Liver (tissue), 9 donors: ENCODE measurements around the gene HSD11B1L. TPM values are rescaled to one million over a fixed set of nuclear protein-coding genes. Genes with fewer than 3 reads are reported as not detected.
A peak's percentile ranks its signal among the peaks of the same experiment; 100 is the strongest.

Source experiments
- DNase-seq: peaks from one replicate; pipeline ENCODE4 v3.0.0-alpha.2; 2017; ENCODE audit warnings: low spot score
- H3K27ac ChIP-seq, 2 donors: one replicate each; pipeline ENCODE4 v1.7.0; 2013; ENCODE audit warnings: inconsistent platforms in 2 of 2, low read length in 2 of 2, control low read depth in 1 of 2, low read depth in 1 of 2, mild to moderate bottlenecking in 1 of 2
- H3K27me3 ChIP-seq, 4 donors: one replicate each; pipeline versions ENCODE4 v1.6.1 to v1.7.0; 2013; ENCODE audit warnings: low read length in 3 of 4, inconsistent platforms in 1 of 4, mild to moderate bottlenecking in 1 of 4, moderate library complexity in 1 of 4; ENCODE audit not compliant: control insufficient read depth in 4 of 4, insufficient read depth in 4 of 4
- H3K36me3 ChIP-seq, 4 donors: one replicate each; pipeline versions ENCODE4 v1.6.1 to v1.7.0; 2013; ENCODE audit warnings: low read length in 3 of 4, mild to moderate bottlenecking in 3 of 4, low read depth in 1 of 4, moderate library complexity in 1 of 4; ENCODE audit not compliant: control insufficient read depth in 4 of 4, insufficient read depth in 3 of 4
- H3K4me1 ChIP-seq, 4 donors: one replicate each; pipeline versions ENCODE4 v1.6.1 to v1.7.0; 2013; ENCODE audit warnings: low read length in 3 of 4, mild to moderate bottlenecking in 3 of 4, moderate library complexity in 1 of 4; ENCODE audit not compliant: control insufficient read depth in 4 of 4, insufficient read depth in 4 of 4
- H3K4me3 ChIP-seq, 3 donors: one replicate each; pipeline versions ENCODE4 v1.6.1 to v1.7.0; 2013; ENCODE audit warnings: low read length in 3 of 3, control low read depth in 1 of 3, low read depth in 1 of 3, mild to moderate bottlenecking in 1 of 3
- H3K9ac ChIP-seq, 2 donors: one replicate each; pipeline ENCODE4 v1.7.0; 2013; ENCODE audit warnings: low read length in 2 of 2, mild to moderate bottlenecking in 2 of 2, moderate library complexity in 2 of 2, control low read depth in 1 of 2, low read depth in 1 of 2
- H3K9me3 ChIP-seq, 4 donors: one replicate each; pipeline versions ENCODE4 v1.6.1 to v1.7.0; 2013; ENCODE audit warnings: low read length in 3 of 4; ENCODE audit not compliant: control insufficient read depth in 4 of 4
- CTCF ChIP-seq: fragments of 150-350 bp; IDR thresholded peaks from 2 replicates; pipeline ENCODE4 v1.5.1; 2017; ENCODE audit warnings: improper control_type of control experiment, low read depth, low read length; ENCODE audit not compliant: missing input control
- FOXA1 ChIP-seq: IDR thresholded peaks from 2 replicates; pipeline ENCODE4 v1.6.1; 2016; ENCODE audit warnings: antibody characterized with exemption
- GABPA ChIP-seq, 2 donors: IDR thresholded peaks in 1 of 2; conservative IDR thresholded peaks in 1 of 2; 2 replicates each; pipeline ENCODE4 v1.6.1; 2016; ENCODE audit warnings: antibody characterized with exemption in 2 of 2, mild to moderate bottlenecking in 1 of 2, moderate library complexity in 1 of 2
- HNF4A ChIP-seq, 2 donors: conservative IDR thresholded peaks; 2 replicates each; pipeline ENCODE4 v1.6.1; 2016; ENCODE audit warnings: antibody characterized with exemption in 2 of 2, mild to moderate bottlenecking in 2 of 2
- JUND ChIP-seq, 2 donors: IDR thresholded peaks; 2 replicates each; pipeline ENCODE4 v1.6.1; 2016; ENCODE audit warnings: antibody characterized with exemption in 2 of 2
- REST ChIP-seq: IDR thresholded peaks from 2 replicates; pipeline ENCODE4 v1.6.1; 2016; ENCODE audit warnings: antibody characterized with exemption, mild to moderate bottlenecking
- SP1 ChIP-seq: IDR thresholded peaks from 2 replicates; pipeline ENCODE4 v1.6.1; 2018; ENCODE audit warnings: antibody characterized with exemption, mild to moderate bottlenecking
- TAF1 ChIP-seq: conservative IDR thresholded peaks from 2 replicates; pipeline ENCODE4 v1.6.1; 2016; ENCODE audit warnings: antibody characterized with exemption, mild to moderate bottlenecking
- YY1 ChIP-seq: IDR thresholded peaks from 2 replicates; pipeline ENCODE4 v1.6.1; 2016; ENCODE audit warnings: antibody characterized with exemption, mild to moderate bottlenecking
- ZBTB33 ChIP-seq: IDR thresholded peaks from 2 replicates; pipeline ENCODE4 v1.6.1; 2016; ENCODE audit warnings: antibody characterized with exemption
- WGBS: extraction: QIAGEN DNeasy Blood & Tissue Kit; methylation state at CpG from one replicate; pipeline ENCODE4 v1.1.7; 2013; 5-methylcytosine and 5-hydroxymethylcytosine counted together
- polyA plus RNA-seq, 2 donors: library from polyadenylated mRNA; stranded (reverse) in 1 of 2; unstranded in 1 of 2; fragments of 200-250 nt in 1 of 2; fragments of >200 nt in 1 of 2; fragmentation: Nextera tagmentation in 1 of 2; extraction: Ambion mirVana in 1 of 2; gene quantifications; one replicate each; pipeline versions ENCODE4 v1.2.1 to v1.2.3, GENCODE V29; 2013 to 2015
- total RNA-seq, 2 donors: library from RNA; depleted of rRNA; stranded (reverse); fragments of >200 nt; gene quantifications; one replicate each; pipeline ENCODE4 v1.2.3, GENCODE V29; 2014
- TF ChIP-seq, protein P1 (sequence below): IDR thresholded peaks from 2 replicates; pipeline ENCODE4 v1.6.1; 2016; ENCODE audit warnings: antibody characterized with exemption
- TF ChIP-seq, protein P2 (sequence below): IDR thresholded peaks from 2 replicates; pipeline ENCODE4 v1.6.1; 2016; ENCODE audit warnings: antibody characterized with exemption
- donor health status: healthy.
- donor health status: healthy.
- donor health status: healthy.
- donor health status: healthy.
- donor health status: healthy.

HSD11B1L gene
- total and polyA plus RNA-seq, 4 donors = 1.3 to 2.5 (median 1.9) TPM

DNA sequence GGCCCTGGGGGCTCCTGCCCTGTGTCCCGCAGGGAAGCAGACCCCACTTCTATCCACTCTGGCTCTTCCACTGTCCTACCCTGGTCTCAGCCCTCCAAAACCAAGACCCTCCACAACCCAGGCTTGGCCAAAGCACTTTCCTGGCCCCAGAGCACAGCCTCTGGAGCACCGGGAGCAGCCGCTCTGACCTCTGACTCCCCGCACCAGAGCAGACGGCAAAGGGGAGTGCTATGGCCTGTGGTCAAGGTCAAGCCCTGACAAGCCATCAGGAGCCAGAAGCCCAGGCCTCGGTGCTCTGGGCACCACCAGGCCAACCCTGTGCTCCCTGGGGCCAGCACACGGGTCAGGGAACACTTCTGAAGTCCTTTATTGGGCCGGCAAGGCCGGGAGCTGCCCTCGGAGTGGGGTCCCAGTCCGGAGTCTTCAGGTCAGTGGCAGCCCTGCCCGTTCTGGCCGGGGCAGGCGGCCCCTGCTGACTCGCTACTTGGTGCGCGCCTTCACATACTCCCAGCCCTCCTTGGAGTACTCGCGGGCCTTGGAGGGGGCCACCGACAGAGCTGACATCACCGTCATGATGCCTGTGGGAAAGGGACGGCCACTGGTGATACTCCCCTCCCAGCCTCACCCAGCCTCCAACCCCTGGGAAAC, 2.6 kb upstream of the HSD11B1L start:
- H3K9ac ChIP-seq = no peak overlapping the region
- no peak overlapping the region for H3K27ac ChIP-seq
- TF ChIP-seq SP1 (no peak), TAF1 (no peak), FOXA1 (no peak), REST (no peak)
- TF ChIP-seq, protein P1, sequence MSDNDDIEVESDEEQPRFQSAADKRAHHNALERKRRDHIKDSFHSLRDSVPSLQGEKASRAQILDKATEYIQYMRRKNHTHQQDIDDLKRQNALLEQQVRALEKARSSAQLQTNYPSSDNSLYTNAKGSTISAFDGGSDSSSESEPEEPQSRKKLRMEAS = no peak
- TF ChIP-seq, protein P2, sequence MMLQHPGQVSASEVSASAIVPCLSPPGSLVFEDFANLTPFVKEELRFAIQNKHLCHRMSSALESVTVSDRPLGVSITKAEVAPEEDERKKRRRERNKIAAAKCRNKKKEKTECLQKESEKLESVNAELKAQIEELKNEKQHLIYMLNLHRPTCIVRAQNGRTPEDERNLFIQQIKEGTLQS = no peak
- no peak for DNase-seq
- 85% methylated on average over 22 of the region's 22 CpGs for WGBS
- no peaks in the 10 kb centered on the region for H3K36me3 ChIP-seq
- no peaks in the 10 kb centered on the region for H3K27me3 ChIP-seq
- H3K4me3 ChIP-seq = no peak overlapping the region
- peaks cover 4 to 22% (median 13%) of the 10 kb centered on the region in 4 donors for H3K4me1 ChIP-seq
- H3K9me3 ChIP-seq = no peaks in the 10 kb centered on the region

DNA sequence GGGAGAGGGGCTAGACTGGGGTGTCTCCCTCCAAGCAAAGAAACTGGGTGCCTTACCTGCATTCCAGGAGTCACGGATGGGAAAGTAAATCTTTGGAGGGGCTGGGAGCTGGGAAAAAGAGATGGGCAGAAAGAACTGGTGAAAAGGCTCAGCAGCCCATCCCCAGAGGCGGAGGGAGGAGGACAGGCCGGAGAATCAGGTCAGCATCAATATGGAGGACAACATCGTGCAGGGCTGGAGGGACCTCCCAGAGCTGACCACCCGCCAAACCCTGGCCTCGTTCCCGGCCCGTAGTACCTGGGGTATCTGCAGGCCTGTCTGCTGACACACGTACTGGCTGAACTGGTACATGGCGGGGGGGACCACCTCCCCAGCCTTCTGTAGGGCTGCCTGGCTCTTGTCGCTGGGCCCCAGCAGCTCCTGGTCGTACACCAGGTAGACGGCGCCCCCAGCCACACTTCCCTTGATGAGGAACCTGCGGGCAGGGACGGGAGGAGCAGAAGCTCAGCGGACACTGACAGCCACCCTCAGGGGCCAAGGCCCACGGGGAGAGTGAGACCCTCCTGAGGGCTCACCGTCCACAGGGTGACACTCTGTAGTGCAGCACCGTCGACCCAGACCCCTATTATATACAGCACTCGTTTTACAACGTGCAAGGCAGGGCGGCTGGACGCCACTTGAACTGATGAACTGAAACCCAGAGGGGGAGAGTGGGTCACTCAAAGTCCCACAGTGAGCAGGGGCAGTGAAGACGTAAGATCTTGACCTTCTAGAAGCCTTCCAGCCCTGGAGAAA, 1.3 kb upstream of the HSD11B1L start:
- Histone ChIP-seq H3K27ac (peak overlapping the region; percentile 66 to 78), H3K27me3 (no peaks in the 10 kb centered on the region), H3K4me3 (peak overlapping the region; percentile 72 to 96 (median 96)), H3K4me1 (peaks cover 4 to 22% (median 13%) of the 10 kb centered on the region in 4 donors), H3K36me3 (no peaks in the 10 kb centered on the region), H3K9me3 (no peaks in the 10 kb centered on the region), H3K9ac (peak overlapping the region; percentile 88 to 92)
- 35% methylated on average over 26 of the region's 26 CpGs for WGBS
- peak; percentile 34 for DNase-seq
- TF ChIP-seq YY1 (no peak), GABPA (IDR thresholded peaks at IDR 0.05 in 1 of 2, conservative IDR thresholded peaks at IDR 0.05 in 1 of 2) (no peak), JUND (IDR thresholded peaks at IDR 0.05) (no peak), CTCF (no peak), ZBTB33 (no peak), TAF1 (no peak), FOXA1 (no peak), HNF4A (conservative IDR thresholded peaks at IDR 0.05) (no peak)
- TF ChIP-seq, protein P1 = no peak
